ENCODE data around the gene DAPK2. TPM values are rescaled to one million over a fixed set of nuclear protein-coding genes. Genes with fewer than 3 reads are reported as not detected.

The DAPK2 gene
- total and polyA plus RNA-seq, 7 donors, result 3.7 to 65.6 (median 44.3) TPM

- no peaks in the 10 kb centered on the region for H3K27me3 ChIP-seq (ENCODE audit: insufficient read depth in 3 of 3, low read length in 2 of 3)
- TF ChIP-seq, protein P1, sequence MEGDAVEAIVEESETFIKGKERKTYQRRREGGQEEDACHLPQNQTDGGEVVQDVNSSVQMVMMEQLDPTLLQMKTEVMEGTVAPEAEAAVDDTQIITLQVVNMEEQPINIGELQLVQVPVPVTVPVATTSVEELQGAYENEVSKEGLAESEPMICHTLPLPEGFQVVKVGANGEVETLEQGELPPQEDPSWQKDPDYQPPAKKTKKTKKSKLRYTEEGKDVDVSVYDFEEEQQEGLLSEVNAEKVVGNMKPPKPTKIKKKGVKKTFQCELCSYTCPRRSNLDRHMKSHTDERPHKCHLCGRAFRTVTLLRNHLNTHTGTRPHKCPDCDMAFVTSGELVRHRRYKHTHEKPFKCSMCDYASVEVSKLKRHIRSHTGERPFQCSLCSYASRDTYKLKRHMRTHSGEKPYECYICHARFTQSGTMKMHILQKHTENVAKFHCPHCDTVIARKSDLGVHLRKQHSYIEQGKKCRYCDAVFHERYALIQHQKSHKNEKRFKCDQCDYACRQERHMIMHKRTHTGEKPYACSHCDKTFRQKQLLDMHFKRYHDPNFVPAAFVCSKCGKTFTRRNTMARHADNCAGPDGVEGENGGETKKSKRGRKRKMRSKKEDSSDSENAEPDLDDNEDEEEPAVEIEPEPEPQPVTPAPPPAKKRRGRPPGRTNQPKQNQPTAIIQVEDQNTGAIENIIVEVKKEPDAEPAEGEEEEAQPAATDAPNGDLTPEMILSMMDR (IDR thresholded peaks at IDR 0.05), result no peak
- peaks cover 0 to 82% of the 10 kb centered on the region in 2 donors for H3K36me3 ChIP-seq (ENCODE audit: insufficient read depth in 1 of 2, low read depth in 1 of 2)
- 86 to 90% (median 86%) methylated on average over 8 of the region's 8 CpGs for WGBS, 3 donors
- no peak for DNase-seq
- ATAC-seq, result no peak
- no peaks in the 10 kb centered on the region for H3K9me3 ChIP-seq
- no peak overlapping the region for H3K4me3 ChIP-seq
- no peak overlapping the region for H3K27ac ChIP-seq
- intact Hi-C loops (cut with DNase I), result no loop called here
- H3K4me1 ChIP-seq, result peaks cover 3% of the 10 kb centered on the region
Observed at GRCh38 chr15:63923993-63924950, 122.0 kb downstream of the DAPK2 start.

DNA sequence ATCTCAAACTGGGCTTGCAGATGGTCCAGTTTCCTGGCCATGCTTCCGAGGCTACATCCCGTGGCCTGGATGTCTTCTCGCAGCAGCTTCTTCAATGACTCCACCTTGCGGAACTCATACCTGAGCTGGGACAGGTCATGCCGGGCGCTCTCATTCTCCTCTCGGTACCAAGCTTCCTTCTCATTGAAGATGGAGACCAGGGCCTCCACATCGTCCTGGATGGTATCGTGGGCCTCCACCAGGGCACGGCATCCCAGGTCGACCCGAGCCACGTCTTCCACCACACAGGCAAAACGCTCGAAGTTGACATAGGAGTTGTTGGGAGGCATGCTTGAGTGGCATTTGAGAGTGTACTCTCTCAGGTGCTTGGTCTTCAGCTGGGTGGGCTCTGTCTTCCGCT, 123.4 kb downstream of the DAPK2 start:
- Histone ChIP-seq H3K27me3 (ENCODE audit: insufficient read depth in 3 of 3, low read length in 2 of 3) (no peaks in the 10 kb centered on the region), H3K36me3 (ENCODE audit: insufficient read depth in 1 of 2, low read depth in 1 of 2) (peaks cover 0 to 68% of the 10 kb centered on the region in 2 donors), H3K27ac (no peak overlapping the region), H3K4me1 (peaks cover 7% of the 10 kb centered on the region), H3K9me3 (no peaks in the 10 kb centered on the region), H3K4me3 (no peak overlapping the region)
- no peak for DNase-seq
- 83 to 92% (median 85%) methylated on average over 15 to 16 of the region's 16 CpGs for WGBS, 3 donors
- ATAC-seq, result no peak
- TF ChIP-seq, protein P1 (IDR thresholded peaks at IDR 0.05), result no peak
- intact Hi-C loops (cut with DNase I), result no loop called here

GRCh38 chr15:63922261-63922904, 123.9 kb downstream of the DAPK2 start:
- no peak for ATAC-seq
- DNase-seq, result no peak
- Histone ChIP-seq H3K9me3 (no peaks in the 10 kb centered on the region), H3K4me1 (peaks cover 7% of the 10 kb centered on the region), H3K27ac (no peak overlapping the region), H3K36me3 (ENCODE audit: insufficient read depth in 1 of 2, low read depth in 1 of 2) (peaks cover 0 to 63% of the 10 kb centered on the region in 2 donors), H3K27me3 (ENCODE audit: insufficient read depth in 3 of 3, low read length in 2 of 3) (no peaks in the 10 kb centered on the region), H3K4me3 (no peak overlapping the region)
- intact Hi-C loops (cut with DNase I), result no loop called here
- TF ChIP-seq, protein P1 (IDR thresholded peaks at IDR 0.05), result no peak
- 43 to 64% (median 55%) methylated on average over 3 of the region's 3 CpGs for WGBS, 3 donors

DNA sequence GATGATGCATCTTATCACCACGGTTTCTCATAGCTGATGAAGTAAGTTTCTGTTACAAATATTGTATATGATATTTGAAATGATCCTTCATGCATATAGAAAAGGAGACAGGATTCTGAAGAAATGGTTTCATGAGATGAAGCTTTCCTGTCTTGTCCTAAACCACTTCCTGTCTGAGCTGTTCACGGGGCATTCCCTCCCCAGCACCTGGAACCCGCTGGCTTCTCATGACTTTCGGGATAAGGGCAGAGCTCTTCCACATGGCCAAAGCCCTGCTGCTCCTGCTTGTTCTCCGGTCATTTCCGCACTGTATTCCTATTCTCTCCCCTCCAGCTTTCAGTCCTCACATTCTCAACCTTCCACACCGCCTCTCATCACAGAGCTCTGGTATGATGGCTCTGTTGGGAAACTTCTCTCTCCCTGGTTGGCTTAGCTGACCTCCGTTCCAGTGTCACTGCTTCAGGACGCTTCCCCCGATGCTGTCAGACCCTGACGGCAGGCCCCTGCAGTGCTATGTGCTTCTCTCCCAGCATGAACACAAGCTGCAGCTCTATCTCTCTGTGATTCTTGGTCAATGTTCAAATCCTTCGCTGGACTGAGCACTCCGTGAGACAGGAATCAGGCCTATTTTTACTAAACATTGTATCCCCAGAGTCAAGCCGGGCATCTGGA, 125.6 kb downstream of the DAPK2 start:
- Histone ChIP-seq H3K36me3 (ENCODE audit: insufficient read depth in 1 of 2, low read depth in 1 of 2) (peaks cover 0 to 52% of the 10 kb centered on the region in 2 donors), H3K4me1 (peaks cover 17% of the 10 kb centered on the region), H3K27ac (no peak overlapping the region), H3K4me3 (no peak overlapping the region), H3K27me3 (ENCODE audit: insufficient read depth in 3 of 3, low read length in 2 of 3) (no peaks in the 10 kb centered on the region), H3K9me3 (no peaks in the 10 kb centered on the region)
- ATAC-seq (no peak), DNase-seq (no peak)
- intact Hi-C loops (cut with DNase I), result no loop called here
- WGBS, 3 donors, result 80 to 84% (median 83%) methylated on average over 14 of the region's 14 CpGs
- TF ChIP-seq, protein P1 (IDR thresholded peaks at IDR 0.05), result no peak
